GM12801 (cell line): ENCODE data around the gene GPR161.

ENCODE experiments used
- CTCF ChIP-seq: IDR thresholded peaks from one replicate; pipeline ENCODE4 v1.5.1; 2011; ENCODE audit warnings: control low read depth; ENCODE audit not compliant: insufficient read length; ENCODE audit errors: extremely low read depth

The GPR161 gene

GRCh38 chr1:168135116-168135920 is 1.4 kb downstream of the GPR161 start:
- TF ChIP-seq CTCF, result no peak

DNA sequence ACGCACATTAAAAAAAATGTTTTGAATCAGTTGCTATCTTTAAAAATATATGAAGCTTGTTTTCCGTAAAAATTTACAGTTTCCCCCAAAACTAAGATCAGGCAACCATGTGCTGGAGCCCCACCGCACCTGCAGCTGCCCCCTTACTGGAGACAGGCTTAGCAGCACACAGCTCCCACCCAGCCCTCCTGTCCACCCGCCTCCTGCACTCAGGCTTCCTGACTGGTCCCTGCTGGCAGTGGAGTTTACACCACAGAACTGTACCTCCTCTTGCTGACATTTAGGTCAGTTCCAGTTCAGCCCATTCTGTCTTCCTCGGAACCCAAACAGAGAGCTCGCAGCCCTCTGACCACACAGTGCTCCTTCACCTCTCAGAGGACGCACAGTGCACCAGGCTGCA is 2.1 kb downstream of the GPR161 start:
- TF ChIP-seq CTCF, result no peak

- TF ChIP-seq CTCF, result no peak
These were observed 2.6 kb downstream of the GPR161 start for GRCh38 chr1:168134132-168134531.

DNA sequence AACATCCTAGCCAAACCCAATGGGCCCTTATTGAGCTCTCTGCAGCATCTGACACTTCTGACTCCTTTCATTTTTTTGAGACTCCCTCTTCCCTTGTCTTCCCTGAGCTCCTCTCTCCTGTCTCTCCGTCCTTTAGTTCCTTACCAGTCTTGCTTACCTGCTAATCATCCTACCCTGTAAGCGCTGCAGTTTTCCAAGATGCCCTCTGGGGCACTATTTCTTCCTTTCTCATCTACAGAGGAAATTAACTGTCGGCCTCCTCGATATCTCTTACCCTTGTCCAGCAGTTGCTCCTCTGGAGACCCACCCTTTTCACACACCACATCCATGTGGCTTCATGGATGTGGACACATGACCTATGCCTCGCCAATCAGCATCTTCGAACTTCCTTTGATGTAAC is 6.8 kb downstream of the GPR161 start:
- no peak for TF ChIP-seq CTCF

- TF ChIP-seq CTCF, result no peak
These were observed 9.2 kb downstream of the GPR161 start for GRCh38 chr1:168127503-168127902.

DNA sequence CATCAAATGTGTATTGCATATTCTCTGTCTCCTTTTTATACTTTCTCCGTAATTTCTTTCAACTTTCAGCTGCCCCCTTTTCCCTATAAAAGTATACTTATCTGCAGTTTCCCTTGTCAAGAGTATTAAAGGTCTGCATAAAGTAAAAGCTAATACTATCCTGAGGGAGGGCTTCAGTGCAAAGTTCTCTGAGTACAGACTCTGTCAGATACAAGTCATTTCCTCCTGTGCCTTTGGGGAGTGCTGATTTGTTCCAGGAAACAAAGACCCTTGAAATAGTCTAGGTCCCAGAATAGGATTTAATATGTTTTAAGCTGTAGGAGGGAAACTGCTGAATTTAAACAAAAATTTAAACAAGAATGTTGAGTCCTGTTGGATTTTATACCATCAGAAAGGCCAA is 11.7 kb downstream of the GPR161 start:
- TF ChIP-seq CTCF, result no peak

GRCh38 chr1:168121401-168122011 is 15.2 kb downstream of the GPR161 start:
- no peak for TF ChIP-seq CTCF
